ENCODE results near the gene MRPS6. TPM values are rescaled to one million over a fixed set of nuclear protein-coding genes. Genes with fewer than 3 reads are reported as not detected.

The MRPS6 gene
- total and polyA plus RNA-seq, 4 donors, result 12.1 to 83.0 (median 17.0) TPM

DNA sequence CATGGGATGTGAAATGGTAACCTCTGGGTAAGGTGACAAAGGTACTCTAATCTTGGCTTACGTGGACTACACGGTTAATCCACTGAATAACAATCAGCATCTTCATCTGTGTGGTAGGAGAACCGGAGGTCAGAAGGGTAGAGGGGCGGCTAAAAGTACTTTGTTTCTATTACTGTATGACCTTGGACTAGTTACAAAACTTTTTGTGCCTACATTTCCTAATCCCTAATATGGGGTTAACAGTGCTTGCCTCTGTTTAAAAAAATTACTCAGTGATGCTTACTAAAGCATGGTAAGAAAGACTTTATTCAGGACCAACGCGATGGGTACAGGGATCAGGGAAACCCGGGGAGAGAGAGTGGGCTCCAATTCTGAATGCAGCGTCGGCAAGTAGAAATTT lies 1.7 kb upstream of the MRPS6 start:
- TF ChIP-seq HNF4G (IDR thresholded peaks at IDR 0.05) (no peak), GABPA (IDR thresholded peaks at IDR 0.05 in 1 of 2, conservative IDR thresholded peaks at IDR 0.05 in 1 of 2) (no peak), TAF1 (conservative IDR thresholded peaks at IDR 0.05) (no peak), RAD21 (IDR thresholded peaks at IDR 0.05) (no peak), JUND (IDR thresholded peaks at IDR 0.05) (no peak), FOXA1 (IDR thresholded peaks at IDR 0.05) (no peak), YY1 (IDR thresholded peaks at IDR 0.05) (no peak), EGR1 (IDR thresholded peaks at IDR 0.05; ENCODE audit: low read depth in 2 of 2) (no peak), CTCF (IDR thresholded peaks at IDR 0.05; ENCODE audit: low read depth, low read length, missing input control) (no peak), MAX (IDR thresholded peaks at IDR 0.05) (no peak), REST (IDR thresholded peaks at IDR 0.05) (no peak), NR2F2 (IDR thresholded peaks at IDR 0.05) (no peak), FOXA2 (IDR thresholded peaks at IDR 0.05) (no peak), SP1 (IDR thresholded peaks at IDR 0.05) (no peak), RXRA (IDR thresholded peaks at IDR 0.05) (no peak)
- Histone ChIP-seq H3K27ac (ENCODE audit: low read depth in 1 of 2, low read length in 2 of 2) (no peak overlapping the region), H3K36me3 (ENCODE audit: control insufficient read depth in 4 of 4, insufficient read depth in 3 of 4, low read depth in 1 of 4, low read length in 3 of 4) (no peaks in the 10 kb centered on the region), H3K4me1 (ENCODE audit: control insufficient read depth in 4 of 4, insufficient read depth in 4 of 4, low read length in 3 of 4) (peaks cover 0 to 18% (median 10%) of the 10 kb centered on the region in 4 donors), H3K9ac (ENCODE audit: low read depth in 1 of 2, low read length in 2 of 2) (no peak overlapping the region), H3K27me3 (ENCODE audit: control insufficient read depth in 4 of 4, insufficient read depth in 4 of 4, low read length in 3 of 4) (no peaks in the 10 kb centered on the region), H3K9me3 (ENCODE audit: control insufficient read depth in 4 of 4, low read length in 3 of 4) (no peaks in the 10 kb centered on the region), H3K4me3 (ENCODE audit: low read depth in 1 of 3, low read length in 3 of 3) (no peak overlapping the region)
- no peak for DNase-seq (ENCODE audit: low spot score)
- 87% methylated on average over 9 of the region's 9 CpGs for WGBS

DNA sequence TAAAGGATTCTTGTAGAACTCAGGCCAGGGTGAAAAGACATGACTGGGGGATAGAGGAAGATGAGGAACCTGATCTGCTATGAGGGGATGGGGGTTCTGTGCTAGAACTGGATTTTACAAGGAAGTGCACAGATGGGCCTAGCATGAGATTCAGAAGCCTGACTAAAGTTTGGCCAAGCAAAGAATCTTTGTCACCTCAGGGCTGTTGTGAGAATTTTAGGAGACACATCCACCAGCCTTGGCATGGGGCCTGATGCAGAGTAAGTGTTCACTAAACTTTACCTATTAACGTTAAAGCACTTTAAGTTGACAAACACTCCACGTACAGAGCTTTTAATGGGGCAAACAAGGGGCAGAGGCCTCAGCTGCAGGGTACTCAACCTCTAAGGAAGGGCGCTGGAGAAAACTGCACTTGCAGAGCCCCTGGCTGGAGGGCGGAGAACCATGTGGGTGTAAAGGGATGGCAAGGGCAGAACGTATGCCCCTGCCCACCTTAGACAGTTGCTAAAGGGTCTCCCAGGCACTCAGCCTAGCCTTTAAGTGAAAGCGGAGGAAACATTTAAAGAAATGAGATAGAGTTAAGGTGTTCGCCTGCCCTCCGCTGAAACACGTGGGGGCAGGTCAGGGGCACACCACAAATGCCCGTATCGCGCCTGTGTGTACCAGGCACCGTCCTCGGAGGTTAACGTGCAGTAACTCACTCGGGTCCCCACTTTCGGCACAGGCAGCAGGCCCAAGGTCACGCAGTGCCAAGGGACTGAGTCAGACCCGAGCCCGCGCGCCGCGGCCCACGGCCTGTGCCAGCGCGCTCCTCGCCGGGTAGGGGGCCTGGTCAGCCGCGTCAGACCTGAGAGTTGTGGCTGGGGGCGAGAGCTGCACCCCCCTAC lies 990 bp upstream of the MRPS6 start:
- WGBS, result 45% methylated on average over 32 of the region's 32 CpGs
- H3K9me3 ChIP-seq (ENCODE audit: control insufficient read depth in 4 of 4, low read length in 3 of 4), result no peaks in the 10 kb centered on the region
- H3K27me3 ChIP-seq (ENCODE audit: control insufficient read depth in 4 of 4, insufficient read depth in 4 of 4, low read length in 3 of 4), result no peaks in the 10 kb centered on the region
- peaks cover 0 to 18% (median 10%) of the 10 kb centered on the region in 4 donors for H3K4me1 ChIP-seq (ENCODE audit: control insufficient read depth in 4 of 4, insufficient read depth in 4 of 4, low read length in 3 of 4)
- no peaks in the 10 kb centered on the region for H3K36me3 ChIP-seq (ENCODE audit: control insufficient read depth in 4 of 4, insufficient read depth in 3 of 4, low read depth in 1 of 4, low read length in 3 of 4)
- DNase-seq (ENCODE audit: low spot score), result no peak
- H3K4me3 ChIP-seq (ENCODE audit: low read depth in 1 of 3, low read length in 3 of 3), result peak overlapping the region in 2 of 3 donors; percentile 60 to 98
- H3K9ac ChIP-seq (ENCODE audit: low read depth in 1 of 2, low read length in 2 of 2), result peak overlapping the region; percentile 3 to 68
- H3K27ac ChIP-seq (ENCODE audit: low read depth in 1 of 2, low read length in 2 of 2), result peak overlapping the region; percentile 89 to 95
- TF ChIP-seq FOXA2 (IDR thresholded peaks at IDR 0.05), result no peak
- TF ChIP-seq MAX (IDR thresholded peaks at IDR 0.05), result no peak
- TF ChIP-seq, protein P1, sequence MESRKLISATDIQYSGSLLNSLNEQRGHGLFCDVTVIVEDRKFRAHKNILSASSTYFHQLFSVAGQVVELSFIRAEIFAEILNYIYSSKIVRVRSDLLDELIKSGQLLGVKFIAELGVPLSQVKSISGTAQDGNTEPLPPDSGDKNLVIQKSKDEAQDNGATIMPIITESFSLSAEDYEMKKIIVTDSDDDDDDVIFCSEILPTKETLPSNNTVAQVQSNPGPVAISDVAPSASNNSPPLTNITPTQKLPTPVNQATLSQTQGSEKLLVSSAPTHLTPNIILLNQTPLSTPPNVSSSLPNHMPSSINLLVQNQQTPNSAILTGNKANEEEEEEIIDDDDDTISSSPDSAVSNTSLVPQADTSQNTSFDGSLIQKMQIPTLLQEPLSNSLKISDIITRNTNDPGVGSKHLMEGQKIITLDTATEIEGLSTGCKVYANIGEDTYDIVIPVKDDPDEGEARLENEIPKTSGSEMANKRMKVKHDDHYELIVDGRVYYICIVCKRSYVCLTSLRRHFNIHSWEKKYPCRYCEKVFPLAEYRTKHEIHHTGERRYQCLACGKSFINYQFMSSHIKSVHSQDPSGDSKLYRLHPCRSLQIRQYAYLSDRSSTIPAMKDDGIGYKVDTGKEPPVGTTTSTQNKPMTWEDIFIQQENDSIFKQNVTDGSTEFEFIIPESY (IDR thresholded peaks at IDR 0.05), result no peak
- TF ChIP-seq GABPA (IDR thresholded peaks at IDR 0.05 in 1 of 2, conservative IDR thresholded peaks at IDR 0.05 in 1 of 2), result no peak
- TF ChIP-seq RXRA (IDR thresholded peaks at IDR 0.05), result no peak

All from liver (tissue), 9 donors.